ENCODE measurements around the gene EVA1C. TPM values are rescaled to one million over a fixed set of nuclear protein-coding genes. Genes with fewer than 3 reads are reported as not detected.

EVA1C gene
- total and polyA plus RNA-seq, 9 of the 15 experiments (the other 6 are each of a cell fraction or from before 2014, with no cell fraction given) = 0.22 TPM; not detected in 8

DNA sequence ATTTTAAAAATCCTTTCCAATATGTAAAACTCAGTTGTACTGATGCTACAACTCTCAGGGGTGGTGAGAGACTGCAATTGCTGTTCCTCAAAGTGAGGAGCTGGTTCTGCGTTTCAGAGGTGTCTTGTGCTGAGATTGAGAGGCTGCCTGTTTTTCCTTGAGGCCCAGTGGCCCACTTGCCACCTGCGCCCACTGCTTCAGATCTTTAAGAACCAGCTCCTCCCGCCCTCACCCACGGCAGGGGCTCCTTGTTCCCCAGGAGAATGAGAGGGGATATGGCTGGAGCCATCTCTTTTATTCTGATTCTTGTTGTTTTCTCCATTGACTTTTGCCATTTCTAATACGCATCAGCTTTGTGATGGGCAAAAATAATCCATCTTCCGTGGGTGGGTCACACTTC, 45.5 kb downstream of the EVA1C start (continued):
- no peak for TF ChIP-seq ZBTB33 (CRISPR knock-in tag; IDR thresholded peaks at IDR 0.05)
- TF ChIP-seq KAT2B (IDR thresholded peaks at IDR 0.05; ENCODE audit: low read depth, low read length) = no peak
- TF ChIP-seq ZNF583 (CRISPR knock-in tag; IDR thresholded peaks at IDR 0.05) = no peak
- TF ChIP-seq KLF6 (CRISPR knock-in tag; IDR thresholded peaks at IDR 0.05; ENCODE audit: borderline replicate concordance) = no peak
- TF ChIP-seq BHLHE40 (IDR thresholded peaks at IDR 0.05; ENCODE audit: low read length) = no peak

GRCh38 chr21:32459972-32460371, 47.5 kb downstream of the EVA1C start:
- Histone ChIP-seq H2AFZ (ENCODE audit: low read depth, low read length) (no peak overlapping the region), H3K79me2 (ENCODE audit: control insufficient read depth, insufficient read depth, low read length) (no peaks in the 10 kb centered on the region), H3K9me1 (ENCODE audit: control insufficient read depth, insufficient read depth, low read length) (no peaks in the 10 kb centered on the region), H3K9me3 (replicated peaks; ENCODE audit: control insufficient read depth, insufficient read depth, low read depth, low read length) (no peaks in the 10 kb centered on the region), H4K20me1 (replicated peaks; ENCODE audit: control insufficient read depth, insufficient read depth, low read length) (no peaks in the 10 kb centered on the region; the same call in 1 of the 2 replicates), H3K9ac (ENCODE audit: insufficient read depth in 1 of 2, low read depth in 2 of 2, low read length in 2 of 2) (no peak overlapping the region), H3K4me1 (replicated peaks in 1 of 2; ENCODE audit: control insufficient read depth in 2 of 2, insufficient read depth in 2 of 2, low read length in 2 of 2) (no peaks in the 10 kb centered on the region; a peak in 1 of 5 replicates), H3K4me2 (ENCODE audit: insufficient read depth, low read length) (no peak overlapping the region), H3K4me3 (no peak overlapping the region), H3K27me3 (ENCODE audit: control insufficient read depth in 2 of 2, insufficient read depth in 2 of 2, low read length in 2 of 2) (peaks cover 51 to 64% of the 10 kb centered on the region in 2 experiments), H3K27ac (ENCODE audit: extremely low read depth, low read depth, low read length) (no peak overlapping the region), H3K36me3 (ENCODE audit: control insufficient read depth, insufficient read depth, low read length) (no peaks in the 10 kb centered on the region)
- 5% methylated on average over 5 of the region's 5 CpGs for WGBS (ENCODE audit: insufficient coverage, low coverage, missing lambda C conversion rate)
- ATAC-seq = no peak
- no peak for FAIRE-seq
- DNase-seq (ENCODE audit: extremely low read depth in 1 of 4, low spot score in 3 of 4) = no peak
- in situ Hi-C loops (cut with MboI) (no loop called here), intact Hi-C loops (cut with micrococcal nuclease) (no loop called here)
- ChIA-PET POLR2A (interaction anchor here (0.6 kb wide), 1 partner anchor 20 kb away, joined by 3 read pairs; no protein-coding TSS in a partner anchor), CTCF (ENCODE audit: low intra/inter-chr PET ratio) (no interaction called here)
- BruUV-seq (replicated peaks) = no TSS peak
- no peak for TF ChIP-seq ZNF511 (CRISPR knock-in tag; IDR thresholded peaks at IDR 0.05)
- no peak for TF ChIP-seq PRDM10 (IDR thresholded peaks at IDR 0.05; ENCODE audit: partially characterized antibody)
- TF ChIP-seq BRCA1 (IDR thresholded peaks at IDR 0.05) = no peak
- no peak for TF ChIP-seq BRCA1 (CRISPR knock-in tag; IDR thresholded peaks at IDR 0.05)
- TF ChIP-seq EZH2 (IDR thresholded peaks at IDR 0.05; ENCODE audit: borderline replicate concordance, low read depth, low read length) = no peak
- TF ChIP-seq ZBTB1 (CRISPR knock-in tag; IDR thresholded peaks at IDR 0.05; ENCODE audit: borderline replicate concordance, low read depth) = no peak
- TF ChIP-seq SAFB (IDR thresholded peaks at IDR 0.05; ENCODE audit: borderline replicate concordance, low read depth, low read length) = no peak
- TF ChIP-seq BMI1 (IDR thresholded peaks at IDR 0.05; ENCODE audit: low read length) = no peak
- no peak for TF ChIP-seq NEUROD1 (IDR thresholded peaks at IDR 0.05; ENCODE audit: borderline replicate concordance, low read depth, low read length, partially characterized antibody)
